ENCODE measurements around the gene GLIS1. TPM values are rescaled to one million over a fixed set of nuclear protein-coding genes. Genes with fewer than 3 reads are reported as not detected.

The GLIS1 gene
- polyA plus RNA-seq, 1 donor (not counting 4 experiments of a cell fraction or from before 2014, with no cell fraction given) = not detected

GRCh38 chr1:53470155-53470554, 268.8 kb downstream of the GLIS1 start:
- Histone ChIP-seq H4K20me1 (ENCODE audit: control insufficient read depth, extremely low read depth, insufficient read depth, low read length) (no peaks in the 10 kb centered on the region), H3K36me3 (ENCODE audit: control insufficient read depth in 2 of 2, extremely low read depth in 1 of 2, insufficient read depth in 2 of 2, low read length in 2 of 2) (no peaks in the 10 kb centered on the region), H3K9me1 (ENCODE audit: control insufficient read depth, extremely low read depth, insufficient read depth, low read length) (no peaks in the 10 kb centered on the region), H3K4me3 (ENCODE audit: control insufficient read depth in 2 of 3, extremely low read depth in 1 of 3, insufficient read depth in 2 of 3, low read depth in 1 of 3, low read length in 3 of 3) (no peak overlapping the region), H3K9me3 (ENCODE audit: control insufficient read depth, low read depth, low read length) (no peaks in the 10 kb centered on the region), H3K27me3 (ENCODE audit: control insufficient read depth, extremely low read depth, insufficient read depth, low read length) (peaks cover 5% of the 10 kb centered on the region), H3K4me2 (ENCODE audit: control insufficient read depth, extremely low read depth, insufficient read depth, low read depth, low read length) (no peak overlapping the region), H3K4me1 (ENCODE audit: control insufficient read depth, extremely low read depth, insufficient read depth, low read length) (no peaks in the 10 kb centered on the region), H3K79me2 (ENCODE audit: control insufficient read depth, insufficient read depth, low read length) (no peaks in the 10 kb centered on the region), H2AFZ (ENCODE audit: control insufficient read depth, low read length) (no peak overlapping the region), H3K27ac (ENCODE audit: control insufficient read depth, insufficient read depth, low read length) (no peak overlapping the region), H3K9ac (ENCODE audit: control insufficient read depth, extremely low read depth, insufficient read depth, low read length) (no peak overlapping the region)
- no peak for FAIRE-seq
- dilution Hi-C loops (cut with MboI; ENCODE audit: extremely low pct_ligation_motif_present, low sequenced_read_pairs) = no loop called here
- TF ChIP-seq, protein P1, sequence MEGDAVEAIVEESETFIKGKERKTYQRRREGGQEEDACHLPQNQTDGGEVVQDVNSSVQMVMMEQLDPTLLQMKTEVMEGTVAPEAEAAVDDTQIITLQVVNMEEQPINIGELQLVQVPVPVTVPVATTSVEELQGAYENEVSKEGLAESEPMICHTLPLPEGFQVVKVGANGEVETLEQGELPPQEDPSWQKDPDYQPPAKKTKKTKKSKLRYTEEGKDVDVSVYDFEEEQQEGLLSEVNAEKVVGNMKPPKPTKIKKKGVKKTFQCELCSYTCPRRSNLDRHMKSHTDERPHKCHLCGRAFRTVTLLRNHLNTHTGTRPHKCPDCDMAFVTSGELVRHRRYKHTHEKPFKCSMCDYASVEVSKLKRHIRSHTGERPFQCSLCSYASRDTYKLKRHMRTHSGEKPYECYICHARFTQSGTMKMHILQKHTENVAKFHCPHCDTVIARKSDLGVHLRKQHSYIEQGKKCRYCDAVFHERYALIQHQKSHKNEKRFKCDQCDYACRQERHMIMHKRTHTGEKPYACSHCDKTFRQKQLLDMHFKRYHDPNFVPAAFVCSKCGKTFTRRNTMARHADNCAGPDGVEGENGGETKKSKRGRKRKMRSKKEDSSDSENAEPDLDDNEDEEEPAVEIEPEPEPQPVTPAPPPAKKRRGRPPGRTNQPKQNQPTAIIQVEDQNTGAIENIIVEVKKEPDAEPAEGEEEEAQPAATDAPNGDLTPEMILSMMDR (optimal IDR thresholded peaks at IDR 0.05 in 1 of 3, IDR thresholded peaks at IDR 0.05 in 1 of 3, conservative IDR thresholded peaks at IDR 0.05 in 1 of 3; ENCODE audit: extremely low read depth in 1 of 3, insufficient read depth in 2 of 3, low read length in 3 of 3) = peak; percentile 71 to 82 (median 80)
- no peak for TF ChIP-seq EZH2 (IDR thresholded peaks at IDR 0.05; ENCODE audit: low read length)
- DNase-seq (ENCODE audit: low read depth, low spot score) = peak; percentile 19

DNA sequence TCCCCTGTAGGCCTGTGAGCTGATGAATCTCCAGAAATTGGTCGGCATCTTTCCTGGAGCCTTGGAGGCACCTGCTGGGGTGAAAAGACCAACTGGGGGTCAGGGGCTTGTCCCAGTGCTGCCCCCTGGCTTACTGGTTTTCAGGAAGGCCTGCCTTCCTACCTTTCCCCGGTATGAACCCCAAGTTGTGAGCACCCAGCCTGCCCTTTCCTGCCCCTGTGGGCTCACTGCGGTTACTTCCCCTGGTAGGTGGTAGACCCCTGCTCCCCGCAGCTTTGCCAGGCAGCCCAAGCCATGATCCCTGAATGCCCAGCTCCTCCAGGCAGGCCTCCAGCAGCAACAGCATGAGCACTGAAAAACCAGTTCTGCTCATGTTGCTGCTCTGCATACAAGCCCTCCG, 269.6 kb downstream of the GLIS1 start:
- Histone ChIP-seq H3K79me2 (ENCODE audit: control insufficient read depth, insufficient read depth, low read length) (no peaks in the 10 kb centered on the region), H4K20me1 (ENCODE audit: control insufficient read depth, extremely low read depth, insufficient read depth, low read length) (no peaks in the 10 kb centered on the region), H3K4me2 (ENCODE audit: control insufficient read depth, extremely low read depth, insufficient read depth, low read depth, low read length) (no peak overlapping the region), H3K4me3 (ENCODE audit: control insufficient read depth in 2 of 3, extremely low read depth in 1 of 3, insufficient read depth in 2 of 3, low read depth in 1 of 3, low read length in 3 of 3) (no peak overlapping the region), H3K4me1 (ENCODE audit: control insufficient read depth, extremely low read depth, insufficient read depth, low read length) (no peaks in the 10 kb centered on the region), H3K9me1 (ENCODE audit: control insufficient read depth, extremely low read depth, insufficient read depth, low read length) (no peaks in the 10 kb centered on the region), H3K9me3 (ENCODE audit: control insufficient read depth, low read depth, low read length) (no peaks in the 10 kb centered on the region), H2AFZ (ENCODE audit: control insufficient read depth, low read length) (no peak overlapping the region), H3K36me3 (ENCODE audit: control insufficient read depth in 2 of 2, extremely low read depth in 1 of 2, insufficient read depth in 2 of 2, low read length in 2 of 2) (no peaks in the 10 kb centered on the region), H3K9ac (ENCODE audit: control insufficient read depth, extremely low read depth, insufficient read depth, low read length) (no peak overlapping the region), H3K27me3 (ENCODE audit: control insufficient read depth, extremely low read depth, insufficient read depth, low read length) (peaks cover under 1% of the 10 kb centered on the region), H3K27ac (ENCODE audit: control insufficient read depth, insufficient read depth, low read length) (no peak overlapping the region)
- DNase-seq (ENCODE audit: low read depth, low spot score) (no peak), FAIRE-seq (no peak)
- no peak for TF ChIP-seq EZH2 (IDR thresholded peaks at IDR 0.05; ENCODE audit: low read length)
- TF ChIP-seq, protein P1 (optimal IDR thresholded peaks at IDR 0.05 in 1 of 3, IDR thresholded peaks at IDR 0.05 in 1 of 3, conservative IDR thresholded peaks at IDR 0.05 in 1 of 3; ENCODE audit: extremely low read depth in 1 of 3, insufficient read depth in 2 of 3, low read length in 3 of 3) = no peak
- dilution Hi-C loops (cut with MboI; ENCODE audit: extremely low pct_ligation_motif_present, low sequenced_read_pairs) = no loop called here

Measured in keratinocyte (primary cell).